Subcutaneous adipose tissue (tissue), 4 donors: ENCODE data around the gene CDC16. TPM values are rescaled to one million over a fixed set of nuclear protein-coding genes. Genes with fewer than 3 reads are reported as not detected.

Experiments used
- CTCF ChIP-seq: fragments of 450-650 bp; IDR thresholded peaks from one replicate; pipeline ENCODE4 v1.5.1; 2016; ENCODE audit warnings: low read depth, mild to moderate bottlenecking, control low read depth, antibody characterized with exemption, moderate library complexity
- total RNA-seq, 4 donors: library from RNA; depleted of rRNA; stranded (reverse); fragments of >200 nt; gene quantifications; one replicate each; pipeline ENCODE4 v1.1.0, GENCODE V29; 2016

The CDC16 gene
- total RNA-seq, 4 donors from 2014 or later, result 69.6 to 95.5 (median 91.6) TPM

- TF ChIP-seq CTCF, result no peak
These were observed 28.9 kb downstream of the CDC16 start for GRCh38 chr13:114263578-114263977.

- TF ChIP-seq CTCF, result no peak
These were observed 30.4 kb downstream of the CDC16 start for GRCh38 chr13:114264886-114265611.

- TF ChIP-seq CTCF, result no peak
These were observed 31.5 kb downstream of the CDC16 start for GRCh38 chr13:114266241-114266640.

- TF ChIP-seq CTCF, result no peak
These were observed 33.9 kb downstream of the CDC16 start for GRCh38 chr13:114268344-114269280.

- no peak for TF ChIP-seq CTCF
These were observed 34.6 kb downstream of the CDC16 start for GRCh38 chr13:114269281-114269770.

- no peak for TF ChIP-seq CTCF
These were observed 38.3 kb downstream of the CDC16 start for GRCh38 chr13:114272977-114273376.

GRCh38 chr13:114275304-114275703 is 40.6 kb downstream of the CDC16 start:
- TF ChIP-seq CTCF, result no peak
